Peyer's patch (tissue), 4 donors: ENCODE measurements around the gene ARL8A.

Source experiments
- POLR2A ChIP-seq, 2 donors: fragments of 450-650 bp; IDR thresholded peaks; one replicate each; pipeline ENCODE4 v1.5.1; 2017; ENCODE audit warnings: antibody characterized with exemption in 2 of 2, mild to moderate bottlenecking in 2 of 2, moderate library complexity in 2 of 2
- TF ChIP-seq, protein P1 (sequence below), 6 experiments: fragments of 450-650 bp in 4 of 6; fragments of 200-600 bp in 2 of 6; sonication (generic) in 1 of 6; IDR thresholded peaks; one replicate each; pipeline ENCODE4 v1.5.1; 2017 to 2019; ENCODE audit warnings: antibody characterized with exemption in 6 of 6, mild to moderate bottlenecking in 3 of 6, moderate library complexity in 1 of 6

DNA sequence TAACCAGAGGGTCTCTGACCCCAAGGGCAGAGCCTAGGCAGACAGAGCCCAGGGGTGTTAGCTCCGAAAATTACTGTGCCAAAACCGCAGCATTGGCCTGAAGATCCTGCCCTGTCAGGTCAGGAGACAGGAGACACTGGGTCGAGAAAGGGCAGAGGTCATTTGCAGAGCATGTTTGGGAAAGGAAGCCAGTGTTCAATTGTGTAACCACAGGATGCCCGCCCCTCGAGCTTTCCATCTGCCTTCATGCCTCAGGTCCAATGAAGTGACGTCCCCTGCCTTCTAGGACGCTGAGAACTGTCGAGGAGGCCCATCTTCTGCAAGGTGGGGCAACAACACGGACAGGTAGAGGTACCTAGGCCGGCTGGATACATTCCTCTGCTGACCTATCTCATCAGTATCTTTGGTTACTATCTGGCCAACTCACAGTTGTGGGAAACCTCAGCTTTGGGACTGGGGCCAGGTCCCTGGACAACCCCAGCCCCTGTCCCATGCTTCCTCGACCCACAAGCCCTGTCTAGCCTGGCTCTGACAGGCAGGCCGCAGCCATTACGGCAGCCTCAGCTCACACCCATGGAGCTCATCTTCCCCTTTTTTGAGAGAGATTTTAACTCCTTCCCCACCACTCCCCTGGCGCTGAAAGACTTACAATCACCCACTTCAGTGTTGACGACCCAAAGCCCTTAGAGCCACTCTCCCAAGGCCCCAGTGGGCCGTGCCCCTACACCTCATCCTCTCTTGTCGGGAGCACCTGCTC, 1.3 kb downstream of the ARL8A start:
- TF ChIP-seq, protein P1, sequence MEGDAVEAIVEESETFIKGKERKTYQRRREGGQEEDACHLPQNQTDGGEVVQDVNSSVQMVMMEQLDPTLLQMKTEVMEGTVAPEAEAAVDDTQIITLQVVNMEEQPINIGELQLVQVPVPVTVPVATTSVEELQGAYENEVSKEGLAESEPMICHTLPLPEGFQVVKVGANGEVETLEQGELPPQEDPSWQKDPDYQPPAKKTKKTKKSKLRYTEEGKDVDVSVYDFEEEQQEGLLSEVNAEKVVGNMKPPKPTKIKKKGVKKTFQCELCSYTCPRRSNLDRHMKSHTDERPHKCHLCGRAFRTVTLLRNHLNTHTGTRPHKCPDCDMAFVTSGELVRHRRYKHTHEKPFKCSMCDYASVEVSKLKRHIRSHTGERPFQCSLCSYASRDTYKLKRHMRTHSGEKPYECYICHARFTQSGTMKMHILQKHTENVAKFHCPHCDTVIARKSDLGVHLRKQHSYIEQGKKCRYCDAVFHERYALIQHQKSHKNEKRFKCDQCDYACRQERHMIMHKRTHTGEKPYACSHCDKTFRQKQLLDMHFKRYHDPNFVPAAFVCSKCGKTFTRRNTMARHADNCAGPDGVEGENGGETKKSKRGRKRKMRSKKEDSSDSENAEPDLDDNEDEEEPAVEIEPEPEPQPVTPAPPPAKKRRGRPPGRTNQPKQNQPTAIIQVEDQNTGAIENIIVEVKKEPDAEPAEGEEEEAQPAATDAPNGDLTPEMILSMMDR (IDR thresholded peaks at IDR 0.05) = no peak
- TF ChIP-seq POLR2A (IDR thresholded peaks at IDR 0.05) = no peak
